HG03108 (cell line): ENCODE measurements around the gene MLEC.
A peak's percentile ranks its signal among the peaks of the same experiment; 100 is the strongest.
"Not testable (repeated sequence)": the region's sequence is repeated elsewhere in the genome, so short reads cannot be mapped to it uniquely, and the experiment has no call there.

Source experiments
- ATAC-seq: cut with Tn5 transposase; IDR thresholded peaks from one replicate; pipeline ENCODE4 v1.9.1; 2021; ENCODE audit warnings: moderate library complexity; ENCODE audit not compliant: unreplicated experiment

MLEC gene

DNA sequence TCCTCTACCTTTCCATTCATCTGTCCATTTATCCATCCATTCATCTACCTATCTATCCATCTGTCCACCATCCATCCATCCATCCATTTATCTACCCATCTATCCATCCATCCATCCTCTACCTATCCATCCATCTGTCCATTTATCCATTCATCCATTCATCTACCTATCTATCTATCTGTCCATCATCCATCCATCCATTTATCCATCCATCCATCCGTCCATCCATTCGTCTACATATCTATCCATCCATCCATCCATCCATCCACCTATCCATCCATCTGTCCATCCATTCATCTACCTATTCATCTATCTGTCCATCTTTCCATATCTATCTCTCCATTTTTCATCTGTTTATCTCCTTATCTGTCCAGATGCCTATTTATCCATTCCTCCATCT, 25.5 kb upstream of the MLEC start:
- ATAC-seq = no peak

DNA sequence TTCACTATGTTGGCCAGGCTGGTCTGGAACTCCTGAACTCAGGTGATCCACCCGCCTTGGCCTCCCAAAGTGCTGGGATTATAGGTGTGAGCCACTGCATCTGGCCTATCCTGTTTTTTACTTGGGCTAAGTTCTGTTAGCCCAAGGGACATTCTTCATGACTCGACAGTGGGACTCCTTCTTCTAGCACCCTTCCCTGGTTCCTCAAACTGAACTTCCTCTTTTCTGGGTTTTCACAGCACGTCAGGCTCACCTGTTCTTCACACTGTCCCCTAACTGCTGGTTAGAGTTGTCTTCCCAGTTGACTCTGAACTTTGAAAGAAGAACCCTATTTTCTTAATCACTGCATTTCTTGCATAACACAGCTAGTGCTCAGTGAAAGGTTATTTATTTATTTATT, 24.1 kb upstream of the MLEC start:
- ATAC-seq = no peak

DNA sequence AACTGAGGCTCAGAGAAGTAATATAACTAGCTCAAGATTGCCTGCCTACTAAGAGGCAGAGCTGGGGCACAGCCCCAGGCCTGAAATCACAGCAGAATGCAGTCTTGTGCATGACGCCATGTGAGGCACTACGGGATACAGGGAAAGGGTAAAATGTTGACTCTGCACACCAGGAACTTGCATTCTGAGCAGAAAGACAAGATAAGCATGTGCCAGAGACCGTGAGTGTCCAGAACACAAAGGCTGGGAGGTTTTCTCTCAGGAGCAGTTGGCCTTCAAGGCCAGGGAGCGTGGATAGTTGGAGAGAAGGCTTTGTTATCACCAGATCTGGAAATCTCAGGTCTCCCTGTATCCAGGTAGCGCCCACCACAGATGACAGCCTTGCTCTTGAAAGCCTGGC, 23.2 kb upstream of the MLEC start:
- ATAC-seq = no peak

DNA sequence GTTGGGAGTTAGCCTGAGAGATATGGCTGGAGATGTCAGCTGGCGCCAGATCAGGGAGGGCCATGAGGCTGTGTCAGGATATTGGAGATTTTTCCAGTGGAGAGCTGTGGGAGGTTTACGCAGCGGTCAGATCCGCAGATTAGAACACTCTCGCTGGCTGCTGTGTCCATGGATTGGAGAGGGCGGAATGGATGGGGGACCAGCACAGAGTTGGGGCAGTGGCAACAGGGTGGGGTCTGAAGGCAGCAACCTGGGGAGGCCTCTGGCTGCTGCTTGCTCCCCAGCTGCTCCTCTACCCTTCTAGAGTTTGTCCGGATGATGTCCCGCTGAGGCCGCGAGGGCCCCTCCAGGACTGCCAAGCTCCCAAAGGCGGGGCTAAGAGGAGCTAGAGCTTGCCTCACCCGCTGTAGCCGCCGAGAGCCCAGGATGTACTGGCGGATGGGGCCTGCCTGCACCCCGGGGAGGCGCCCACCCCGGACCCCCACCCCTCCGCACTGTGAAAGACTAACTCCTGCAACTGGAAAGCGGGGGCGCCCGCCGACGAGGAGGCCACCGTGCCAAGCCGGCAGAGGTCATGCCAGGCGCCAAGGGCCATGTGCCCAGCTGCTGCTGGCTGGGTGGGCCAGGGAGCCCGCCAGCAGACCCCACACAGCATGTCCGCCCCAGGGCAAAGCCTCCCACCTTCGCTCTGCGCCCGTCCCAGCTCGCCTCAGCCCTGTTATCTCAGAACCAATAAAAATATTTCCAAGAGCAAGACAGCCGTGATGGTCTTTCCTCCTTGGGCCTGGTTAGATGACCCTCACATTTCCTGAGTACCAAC, 20.2 kb upstream of the MLEC start:
- no peak for ATAC-seq

DNA sequence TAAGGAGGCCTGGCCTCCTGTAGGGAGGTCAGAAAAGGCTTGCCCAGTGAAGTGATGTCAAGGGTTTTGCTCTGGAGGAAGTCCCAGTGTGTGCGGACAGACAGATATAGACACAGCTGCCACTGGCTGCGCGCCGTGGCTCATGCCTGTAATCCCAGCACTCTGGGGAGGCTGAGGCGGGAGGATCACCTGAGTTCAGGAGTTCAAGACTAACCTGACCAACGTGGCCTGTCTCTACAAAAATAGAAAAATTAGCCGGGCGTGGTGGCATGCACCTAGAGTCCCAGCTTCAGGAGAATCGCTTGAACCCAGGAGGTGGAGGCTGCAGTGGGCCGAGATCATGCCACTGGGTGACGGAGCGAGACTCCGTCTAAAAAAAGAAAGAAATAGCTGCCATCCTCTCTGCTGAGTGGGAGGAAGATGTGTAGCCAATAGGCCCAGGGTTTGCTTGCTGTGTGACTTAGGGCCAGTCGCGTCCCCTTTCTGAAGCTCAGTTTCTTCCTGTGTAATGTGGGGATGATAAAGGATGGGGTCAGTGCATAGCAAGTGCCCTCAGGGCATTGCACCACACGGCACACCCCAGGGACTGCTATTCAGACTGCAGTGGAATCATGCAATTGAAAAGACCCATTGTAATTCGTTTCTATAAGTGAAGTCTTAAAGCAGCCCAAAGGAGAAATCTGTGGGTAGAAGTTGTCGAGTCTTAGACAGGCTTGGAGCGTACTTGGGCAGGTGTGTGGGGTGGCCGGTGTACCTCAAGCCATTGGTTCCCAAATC, 18.7 kb upstream of the MLEC start:
- ATAC-seq = no peak

DNA sequence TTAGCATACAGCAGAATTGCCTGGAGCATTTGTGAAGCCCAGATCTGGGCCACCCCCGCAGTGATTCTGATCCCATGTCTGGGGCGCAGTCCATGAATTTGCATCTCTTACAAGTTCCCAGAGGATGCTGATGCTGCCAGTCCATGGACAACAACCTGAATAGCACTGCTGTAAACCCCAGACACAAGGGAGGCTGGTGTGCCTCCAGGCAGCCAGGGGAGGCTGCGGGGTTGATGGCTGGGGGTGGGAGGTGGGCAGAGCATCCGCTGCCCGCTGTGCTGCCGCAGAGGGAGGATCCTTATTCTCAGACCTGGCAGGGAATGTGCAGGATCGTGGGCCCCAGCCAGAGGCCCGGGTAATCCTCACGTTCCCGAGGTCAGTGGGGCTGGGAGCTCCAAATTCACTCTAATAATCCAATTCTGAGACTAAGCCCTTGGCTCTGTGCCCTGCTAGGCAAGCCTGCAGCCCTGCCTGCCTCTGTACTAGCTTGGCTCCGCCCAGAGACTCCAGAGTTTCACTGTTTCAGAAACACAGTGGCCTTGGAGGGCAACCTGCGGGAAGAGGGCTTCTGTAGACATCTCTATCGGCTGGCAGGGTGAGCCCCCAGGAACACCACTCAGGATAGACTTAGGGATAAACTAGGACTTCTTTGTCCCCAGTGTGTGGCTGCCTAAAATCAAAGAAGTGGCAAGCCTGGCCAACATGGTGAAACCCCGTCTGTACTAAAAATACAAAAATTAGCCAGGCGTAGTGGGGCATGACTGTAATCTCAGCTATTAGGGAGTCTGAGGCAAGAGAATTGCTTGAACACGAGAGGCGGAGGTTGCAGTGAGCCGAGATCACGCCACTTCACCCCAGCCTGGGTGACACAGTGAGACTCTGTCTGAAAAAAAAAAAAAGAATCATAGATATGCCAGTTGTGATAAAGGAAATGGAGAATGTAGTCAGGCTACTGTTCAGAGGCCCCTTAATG, 17.8 kb upstream of the MLEC start:
- ATAC-seq = peak; percentile 52

DNA sequence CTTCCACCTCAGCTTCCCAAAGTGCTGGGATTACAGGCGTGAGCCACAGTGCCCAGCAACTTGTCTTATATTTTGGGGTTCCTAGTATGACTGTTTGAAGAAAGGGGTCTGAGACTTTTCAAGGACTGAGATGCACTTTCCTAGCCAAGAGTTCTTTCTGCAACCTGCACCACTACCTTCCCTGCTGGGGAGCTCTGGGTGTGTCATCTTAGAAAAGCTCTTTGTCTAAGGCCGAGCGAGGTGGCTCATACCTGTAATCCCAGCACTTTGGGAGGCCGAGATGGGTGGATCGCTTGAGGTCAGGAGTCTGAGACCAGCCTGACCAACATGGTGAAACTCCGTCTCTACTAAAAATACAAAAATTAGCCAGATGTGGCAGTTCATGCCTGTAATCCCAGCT, 16.7 kb upstream of the MLEC start:
- not testable (repeated sequence) for ATAC-seq

DNA sequence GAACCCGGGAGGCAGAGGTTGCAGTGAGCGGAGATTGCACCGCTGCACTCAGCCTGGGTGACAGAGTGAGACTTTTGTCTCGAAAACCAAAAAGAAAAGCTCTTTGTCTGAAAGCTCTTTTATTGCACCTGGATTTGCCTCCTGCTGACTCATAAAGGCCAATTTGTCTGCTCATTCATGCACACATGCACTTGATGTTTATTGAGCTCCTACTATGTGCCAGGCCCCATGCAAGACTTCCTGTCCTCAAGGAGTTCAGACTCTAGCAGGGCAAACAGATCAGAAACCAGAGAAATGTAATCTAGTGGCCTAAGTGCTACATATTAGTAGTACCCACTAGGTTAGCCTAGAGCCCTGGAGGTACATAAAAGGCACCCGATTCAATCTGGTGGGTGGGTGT, 16.3 kb upstream of the MLEC start:
- ATAC-seq = no peak

DNA sequence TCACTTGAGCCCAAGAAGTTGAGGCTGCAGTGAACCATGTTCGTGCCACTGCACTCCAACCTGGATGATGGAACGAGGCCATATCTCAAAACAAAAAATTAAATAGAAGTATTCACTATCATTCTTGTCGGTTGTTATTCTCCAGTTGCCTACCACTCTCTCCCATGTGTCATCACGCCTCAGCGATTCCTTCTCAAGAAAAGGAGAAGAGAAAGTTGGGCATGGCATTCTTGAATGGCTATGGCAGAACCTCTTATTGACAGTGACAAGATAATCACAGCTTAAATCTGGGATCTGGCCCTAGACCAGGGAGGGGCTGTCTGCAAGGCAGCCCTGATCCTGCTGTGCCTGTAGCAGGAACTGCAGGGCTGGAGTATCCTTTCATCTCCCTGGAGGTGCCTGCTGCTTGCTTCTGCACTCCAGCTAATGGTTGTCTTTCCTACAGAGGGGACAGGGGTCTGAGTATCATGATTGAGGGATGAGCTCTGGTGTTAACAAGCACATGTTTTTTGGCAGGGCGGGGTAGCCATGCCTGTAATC, 12.8 kb upstream of the MLEC start:
- ATAC-seq = no peak

DNA sequence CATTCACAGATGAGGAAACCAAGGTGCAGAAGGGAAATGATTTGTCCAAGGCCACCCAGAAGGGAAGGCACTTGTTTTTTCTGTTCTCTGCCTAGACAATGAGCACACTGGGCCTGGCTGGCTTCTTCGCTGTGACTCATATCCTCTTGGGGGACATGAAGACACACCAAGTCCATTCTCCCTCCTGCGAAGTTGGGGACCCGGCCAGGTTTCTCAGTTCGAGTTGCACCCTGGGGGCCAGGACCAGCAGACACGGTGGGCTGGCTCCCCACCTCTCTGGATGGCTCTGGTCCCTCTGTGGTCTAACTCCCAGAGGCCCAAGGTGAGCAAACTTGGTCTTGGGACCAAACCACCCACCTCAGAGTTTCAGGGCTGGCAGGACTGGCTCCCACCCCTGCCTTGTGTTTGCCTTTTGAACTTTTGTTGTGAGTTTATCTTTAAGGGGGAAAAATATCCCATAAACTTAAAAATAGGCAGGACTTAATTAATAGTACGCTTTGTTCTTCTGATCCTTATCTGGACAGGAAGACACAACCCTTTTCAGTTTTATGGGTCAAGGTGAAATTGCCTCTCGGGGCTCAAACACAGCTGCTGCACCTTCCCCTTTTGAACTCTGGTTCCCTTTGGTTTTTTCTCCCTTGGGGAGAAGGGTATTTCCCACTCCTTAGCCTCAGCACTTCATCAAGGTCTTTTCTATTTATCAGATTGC, 9.0 kb upstream of the MLEC start:
- peak; percentile 59 for ATAC-seq

DNA sequence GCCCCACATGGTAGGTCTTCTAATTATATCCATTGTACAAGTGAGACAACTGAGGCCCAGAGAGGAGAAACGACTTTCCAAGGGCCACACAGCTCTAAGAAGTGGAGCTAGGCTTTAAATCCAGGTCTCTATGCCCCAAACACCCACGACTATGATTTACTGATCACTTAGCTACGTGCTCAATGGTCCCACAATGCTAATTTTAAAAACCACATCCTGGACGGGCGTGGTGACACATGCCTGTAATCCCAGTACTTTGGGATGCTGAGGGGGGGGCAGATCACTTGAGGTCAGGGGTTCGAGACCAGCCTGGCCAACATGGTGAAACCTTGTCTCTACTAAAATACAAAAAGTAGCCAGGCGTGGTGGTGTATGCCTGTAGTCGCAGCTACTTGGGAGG, 8.4 kb upstream of the MLEC start:
- peak; percentile 9 for ATAC-seq

DNA sequence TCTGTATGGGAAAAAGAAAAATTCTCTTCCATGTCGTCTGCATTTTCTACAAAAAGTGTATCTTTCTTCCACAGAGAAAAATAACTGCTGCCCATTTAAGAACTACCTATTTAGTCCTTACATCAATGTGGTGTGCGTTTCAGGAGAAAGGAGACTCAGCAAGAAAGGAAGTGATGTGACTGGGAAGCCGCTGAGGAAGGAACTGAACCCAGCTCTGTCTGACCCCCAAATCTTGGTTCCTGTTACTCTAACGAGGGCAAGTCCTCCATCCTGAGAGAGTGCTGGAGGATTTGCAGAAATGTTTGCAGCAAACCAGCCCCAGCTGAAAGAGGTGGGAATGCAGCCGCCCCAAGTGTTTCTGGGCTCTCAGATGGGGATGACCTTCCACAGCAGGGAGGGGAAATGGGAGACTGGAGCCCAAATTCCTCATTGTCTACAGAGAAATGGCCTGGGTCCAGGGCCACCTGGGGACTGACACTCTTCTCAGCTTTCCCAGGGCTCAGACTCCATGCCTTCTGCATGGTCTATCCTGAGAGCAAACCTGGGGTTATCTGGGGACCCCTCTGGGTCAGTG, 6.7 kb upstream of the MLEC start:
- no peak for ATAC-seq

DNA sequence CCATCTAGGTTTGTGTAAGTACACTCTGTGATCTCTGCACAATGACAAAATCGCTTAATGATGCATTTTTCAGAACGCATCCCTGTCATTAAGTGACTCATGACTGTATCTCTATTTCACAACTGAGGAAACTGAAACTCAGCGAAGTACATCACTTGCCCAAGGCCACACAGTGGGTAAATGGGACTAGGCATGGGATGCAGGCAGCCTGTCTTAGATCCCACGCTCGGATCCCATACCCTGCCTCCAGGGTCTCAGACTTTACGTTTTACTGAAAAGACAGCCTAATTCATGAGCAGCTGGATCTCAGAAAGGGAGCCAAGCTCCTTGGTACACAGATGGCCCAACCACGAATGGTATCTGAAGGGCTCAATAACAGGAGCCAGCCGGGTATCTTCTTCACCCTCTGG, 2.4 kb upstream of the MLEC start:
- no peak for ATAC-seq

DNA sequence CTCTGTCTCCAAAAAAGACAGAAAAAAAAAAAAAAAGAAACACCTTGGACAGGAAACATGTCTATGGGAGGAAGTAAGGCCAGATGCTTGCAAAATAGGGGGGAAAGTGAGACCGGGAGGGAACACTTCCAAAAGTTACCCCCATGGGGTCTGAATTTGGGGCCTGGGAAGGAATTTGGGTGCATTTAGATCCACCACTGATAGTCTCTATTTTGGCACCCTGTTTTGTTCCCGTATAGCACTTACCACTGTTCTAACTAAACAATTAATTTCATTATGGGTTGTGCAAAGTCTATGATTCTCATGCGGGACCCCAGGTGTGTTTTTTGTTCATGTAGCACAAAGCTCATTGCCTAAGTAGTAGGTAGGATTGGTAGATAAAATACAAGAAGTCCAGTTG, 1.4 kb upstream of the MLEC start:
- no peak for ATAC-seq

DNA sequence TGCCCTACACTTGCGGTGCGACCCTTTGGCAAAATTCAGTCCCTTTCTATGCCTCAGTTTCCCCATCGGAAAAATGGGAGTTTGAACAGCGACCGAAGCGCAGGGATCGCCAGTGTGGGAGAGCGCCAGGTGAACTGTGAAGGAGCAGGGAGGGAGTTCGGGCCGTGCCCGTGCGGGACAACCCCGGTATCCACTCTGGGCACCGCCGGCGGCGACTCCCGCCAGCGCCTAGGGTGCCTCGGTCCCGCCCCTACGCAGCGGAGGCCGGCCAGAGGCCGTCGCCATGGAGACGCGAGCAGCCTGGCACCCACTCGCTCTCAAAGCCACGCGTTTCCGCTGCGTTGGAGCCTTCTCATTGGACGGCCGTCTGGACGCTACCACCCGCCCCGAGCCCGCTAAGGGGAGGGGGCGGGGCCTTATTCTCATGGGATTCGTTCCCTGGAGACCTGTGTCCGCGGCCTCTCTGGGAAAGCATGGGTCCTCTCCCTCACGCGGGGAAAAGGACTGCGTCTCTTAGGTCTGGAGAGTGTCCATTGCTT, 729 bp upstream of the MLEC start:
- peak; percentile 71 for ATAC-seq

DNA sequence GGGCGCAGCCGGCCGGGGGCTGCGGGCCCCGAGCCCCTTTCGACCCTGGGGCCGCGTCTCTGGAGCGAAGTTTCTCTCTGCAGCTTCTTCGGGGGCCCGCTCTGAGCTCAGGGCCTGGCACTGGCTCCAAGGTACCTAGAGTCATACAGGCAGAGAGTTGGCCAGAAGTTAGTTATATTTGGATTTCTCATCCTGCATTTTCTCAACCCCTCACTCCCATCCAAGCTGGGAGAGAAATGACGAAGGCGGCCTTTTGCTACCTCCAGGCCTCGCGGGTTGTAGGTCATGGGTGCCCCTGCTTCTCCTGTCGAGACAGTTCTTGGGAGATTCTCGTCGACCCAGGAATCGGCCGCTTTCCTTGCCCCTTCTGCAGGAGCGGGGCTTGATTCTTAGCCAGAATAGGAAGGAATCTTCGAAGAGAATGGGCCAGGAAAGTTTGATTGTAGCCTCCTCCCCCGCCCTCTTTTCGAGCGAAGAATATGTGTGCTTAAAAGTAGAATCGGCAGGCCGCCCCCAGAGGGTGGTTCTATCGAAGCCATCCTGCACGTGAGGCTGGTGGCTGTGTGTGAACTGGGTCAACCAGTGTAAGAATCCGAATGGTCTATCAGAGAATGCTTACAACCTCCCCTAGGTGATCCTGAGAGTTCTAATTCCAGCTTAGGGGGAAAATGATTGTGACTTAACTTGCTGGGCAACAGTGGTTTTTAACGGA, 785 bp downstream of the MLEC start:
- no peak for ATAC-seq

DNA sequence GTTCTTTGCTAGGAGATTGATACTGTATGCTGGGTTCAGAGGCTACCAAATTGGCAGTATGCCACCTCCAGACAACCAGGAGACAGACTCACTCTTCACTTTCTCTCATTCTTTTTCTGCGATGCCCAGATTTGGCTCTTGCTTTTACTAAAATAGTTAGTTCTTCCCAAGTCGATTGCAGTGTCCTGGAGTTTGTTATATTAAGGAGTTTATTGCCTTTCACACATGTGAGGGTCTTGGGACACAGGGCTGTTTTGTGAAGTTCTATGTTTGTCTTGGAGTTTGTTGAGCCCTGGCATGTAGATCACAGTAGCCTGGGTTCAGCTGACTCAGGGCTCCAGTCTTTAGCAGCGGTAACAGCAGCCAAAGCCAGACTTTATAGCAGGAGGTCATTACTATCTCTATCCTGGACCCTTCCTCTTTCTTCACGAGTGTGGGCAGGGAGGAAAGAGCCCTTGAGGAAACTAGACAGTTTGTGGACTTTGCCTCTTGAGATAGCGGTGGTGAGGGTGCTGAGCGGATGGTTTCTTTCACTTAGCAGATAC, 1.6 kb downstream of the MLEC start:
- no peak for ATAC-seq

DNA sequence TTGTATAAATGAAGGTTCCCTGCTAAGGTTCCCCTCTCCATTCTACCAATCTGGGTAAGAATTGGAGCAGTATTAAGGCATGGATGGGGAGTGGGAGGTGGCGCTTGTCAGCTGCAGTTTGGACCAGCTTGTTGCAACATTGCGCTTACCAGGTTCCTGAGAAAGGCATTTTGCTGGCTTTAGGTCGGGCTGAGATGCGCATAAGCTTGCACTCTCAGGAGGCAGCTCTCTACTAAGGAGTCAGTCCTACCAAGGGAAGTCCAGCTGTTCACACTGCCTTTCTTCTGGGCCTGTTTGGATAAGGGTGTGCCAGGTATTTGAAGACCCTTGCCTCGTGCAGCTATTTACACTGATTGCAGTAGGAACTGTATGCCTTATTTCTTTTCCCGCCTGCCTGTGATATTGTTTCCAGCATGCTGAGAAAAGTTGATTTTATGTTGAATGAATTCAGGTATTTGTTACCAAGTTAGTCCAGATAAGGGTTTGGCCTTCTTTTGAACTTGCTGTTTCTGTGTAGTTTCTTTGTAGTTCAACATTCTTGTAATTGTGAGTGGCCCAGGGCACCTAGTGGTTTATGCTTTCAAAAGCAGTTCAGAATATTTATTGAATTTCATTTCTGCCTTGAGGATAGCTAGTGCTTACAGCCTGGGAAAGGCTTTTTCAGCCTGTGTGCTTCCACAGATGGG, 2.6 kb downstream of the MLEC start:
- ATAC-seq = no peak
